PC-9 (cell line): ENCODE data around the gene PUM1. TPM values are rescaled to one million over a fixed set of nuclear protein-coding genes. Genes with fewer than 3 reads are reported as not detected.
"Not testable (repeated sequence)": the region's sequence is repeated elsewhere in the genome, so short reads cannot be mapped to it uniquely, and the experiment has no call there.

ENCODE experiments used
- BruUV-seq: library from RNA; stranded (reverse); fragments of 400-500 nt; replicated peaks from 2 replicates; lab custom pipeline; 2021; lab: Mats Ljungman, UMichigan
- CTCF ChIA-PET: fragments of 300-600 bp; sonication (Branson Sonifier 250); formaldehyde crosslinking; loops from one replicate; lab custom pipeline; 2022; ENCODE audit warnings: antibody characterized with exemption; lab: Charles Lee
- POLR2A ChIA-PET: fragments of 300-600 bp; sonication (Branson Sonifier 250); formaldehyde crosslinking; loops from one replicate; lab custom pipeline; 2022; ENCODE audit warnings: antibody characterized with exemption; ENCODE audit not compliant: unreplicated experiment; lab: Charles Lee
- DNase-seq, 2 experiments: peaks; one replicate each; pipeline versions ENCODE4 v3.0.0 to v3.0.0-alpha.2; 2015 to 2022; ENCODE audit warnings: mixed read lengths in 1 of 2
- H2AFZ ChIP-seq: fragments of 200-600 bp; sonication (generic); 2 replicates; pipeline ENCODE4 v1.8.1; 2017; ENCODE audit warnings: antibody characterized with exemption
- H3F3A ChIP-seq: fragments of 200-600 bp; sonication (generic); 2 replicates; pipeline ENCODE4 v1.8.1; 2017; ENCODE audit warnings: antibody characterized with exemption, mild to moderate bottlenecking, low read depth; ENCODE audit not compliant: insufficient read depth
- H3K27ac ChIP-seq: fragments of 200-600 bp; sonication (generic); 2 replicates; pipeline ENCODE4 v1.6.1; 2016; ENCODE audit warnings: mixed run types
- H3K27me3 ChIP-seq: fragments of 200-600 bp; sonication (generic); 2 replicates; pipeline ENCODE4 v1.6.1; 2016; ENCODE audit warnings: low read depth, mixed run types; ENCODE audit not compliant: insufficient read depth
- H3K36me3 ChIP-seq: fragments of 200-600 bp; sonication (generic); 2 replicates; pipeline ENCODE4 v1.6.1; 2016; ENCODE audit warnings: low read depth, mixed run types
- H3K4me1 ChIP-seq: fragments of 200-600 bp; sonication (generic); replicated peaks from 2 replicates; pipeline ENCODE4 v1.6.1; 2016; ENCODE audit warnings: mixed run types; ENCODE audit not compliant: insufficient read depth
- H3K4me2 ChIP-seq: fragments of 200-600 bp; sonication (generic); 2 replicates; pipeline ENCODE4 v1.6.1; 2017; ENCODE audit warnings: mixed run types
- H3K4me3 ChIP-seq: fragments of 200-600 bp; sonication (generic); 2 replicates; pipeline ENCODE4 v1.6.1; 2016; ENCODE audit warnings: mixed run types
- H3K79me2 ChIP-seq: fragments of 200-600 bp; sonication (generic); 2 replicates; pipeline ENCODE4 v1.6.1; 2017; ENCODE audit warnings: low read depth, mixed run types
- H3K9me2 ChIP-seq: fragments of 200-600 bp; sonication (generic); 2 replicates; pipeline ENCODE4 v1.8.1; 2017; ENCODE audit warnings: mild to moderate bottlenecking; ENCODE audit not compliant: insufficient read depth
- H3K9me3 ChIP-seq: fragments of 200-600 bp; sonication (generic); 2 replicates; pipeline ENCODE4 v1.8.1; 2016; ENCODE audit warnings: low read depth; ENCODE audit not compliant: insufficient read depth
- H4K20me1 ChIP-seq: fragments of 200-600 bp; sonication (generic); 2 replicates; pipeline ENCODE4 v1.8.1; 2017; ENCODE audit not compliant: insufficient read depth
- EZH2 ChIP-seq: fragments of 200-600 bp; sonication (generic); IDR thresholded peaks from 2 replicates; pipeline ENCODE4 v1.8.0; 2017; ENCODE audit warnings: antibody characterized with exemption, low read depth
- intact Hi-C: fragments of 100-400 bp; cut with micrococcal nuclease; formaldehyde crosslinking; loops from one replicate; pipeline ENCODE4 v1.10.0; 2022; ENCODE audit not compliant: unreplicated experiment
- total RNA-seq: library from RNA; stranded (reverse); gene quantifications from 2 replicates; pipeline ENCODE4 v1.2.3, GENCODE V29; 2021
- TF ChIP-seq, protein P1 (sequence below): fragments of 200-600 bp; sonication (generic); conservative IDR thresholded peaks from 2 replicates; pipeline ENCODE4 v1.6.1; 2017; ENCODE audit warnings: mixed run types, antibody characterized with exemption, mild to moderate bottlenecking, moderate library complexity

The PUM1 gene
- total RNA-seq, 1 experiment from 2014 or later: 117 TPM

- H3K79me2 ChIP-seq: peaks cover 95% of the 10 kb centered on the region
- intact Hi-C loops: no loop called here
- ChIA-PET POLR2A (interaction anchor here (0.6 kb wide), 1 partner anchor 30 kb away, joined by 3 read pairs; no protein-coding TSS in a partner anchor), CTCF (no interaction called here)
- H3F3A ChIP-seq: peaks cover 17% of the 10 kb centered on the region; the same call in 1 of the 2 replicates
- peaks cover 11% of the 10 kb centered on the region; the same call in 1 of the 2 replicates for H3K36me3 ChIP-seq
- H3K27ac ChIP-seq: no peak overlapping the region
- peaks cover 92% of the 10 kb centered on the region for H4K20me1 ChIP-seq
- no peak overlapping the region for H3K4me2 ChIP-seq
- H3K4me3 ChIP-seq: no peak overlapping the region
- no peak for DNase-seq
- no peaks in the 10 kb centered on the region for H3K4me1 ChIP-seq
- no TSS peak for BruUV-seq
- no peak overlapping the region for H2AFZ ChIP-seq
- no peak for TF ChIP-seq EZH2
- TF ChIP-seq, protein P1, sequence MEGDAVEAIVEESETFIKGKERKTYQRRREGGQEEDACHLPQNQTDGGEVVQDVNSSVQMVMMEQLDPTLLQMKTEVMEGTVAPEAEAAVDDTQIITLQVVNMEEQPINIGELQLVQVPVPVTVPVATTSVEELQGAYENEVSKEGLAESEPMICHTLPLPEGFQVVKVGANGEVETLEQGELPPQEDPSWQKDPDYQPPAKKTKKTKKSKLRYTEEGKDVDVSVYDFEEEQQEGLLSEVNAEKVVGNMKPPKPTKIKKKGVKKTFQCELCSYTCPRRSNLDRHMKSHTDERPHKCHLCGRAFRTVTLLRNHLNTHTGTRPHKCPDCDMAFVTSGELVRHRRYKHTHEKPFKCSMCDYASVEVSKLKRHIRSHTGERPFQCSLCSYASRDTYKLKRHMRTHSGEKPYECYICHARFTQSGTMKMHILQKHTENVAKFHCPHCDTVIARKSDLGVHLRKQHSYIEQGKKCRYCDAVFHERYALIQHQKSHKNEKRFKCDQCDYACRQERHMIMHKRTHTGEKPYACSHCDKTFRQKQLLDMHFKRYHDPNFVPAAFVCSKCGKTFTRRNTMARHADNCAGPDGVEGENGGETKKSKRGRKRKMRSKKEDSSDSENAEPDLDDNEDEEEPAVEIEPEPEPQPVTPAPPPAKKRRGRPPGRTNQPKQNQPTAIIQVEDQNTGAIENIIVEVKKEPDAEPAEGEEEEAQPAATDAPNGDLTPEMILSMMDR: no peak
- H3K27me3 ChIP-seq: no peaks in the 10 kb centered on the region
- H3K9me2 ChIP-seq: no peaks in the 10 kb centered on the region
- H3K9me3 ChIP-seq: no peaks in the 10 kb centered on the region
These were observed 25.5 kb downstream of the PUM1 start for GRCh38 chr1:31040038-31040437.

DNA sequence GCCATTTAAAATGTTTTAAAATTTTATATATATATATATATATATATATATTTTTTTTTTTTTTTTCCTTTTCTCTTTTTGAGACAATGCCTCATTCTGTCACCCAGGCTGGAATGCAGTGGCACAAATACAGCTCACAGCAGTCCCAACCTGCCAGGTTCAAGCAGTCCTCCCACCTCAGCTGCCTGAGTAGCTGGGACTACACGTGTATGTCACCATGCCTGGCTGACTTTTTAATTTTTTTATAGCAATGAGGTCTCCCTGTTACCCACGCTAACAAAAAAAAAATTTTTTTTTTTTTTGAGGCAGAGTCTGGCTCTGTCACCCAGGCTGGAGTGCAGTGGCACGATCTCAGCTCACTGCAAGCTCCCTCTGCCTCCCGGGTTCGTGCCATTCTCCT lies 26.6 kb downstream of the PUM1 start:
- Histone ChIP-seq H4K20me1 (peaks cover 94% of the 10 kb centered on the region), H3F3A (peaks cover 11% of the 10 kb centered on the region; the same call in 1 of the 2 replicates), H3K36me3 (peaks cover 11% of the 10 kb centered on the region; the same call in 1 of the 2 replicates), H3K79me2 (peaks cover 95% of the 10 kb centered on the region)
- BruUV-seq, intact Hi-C loops, H3K9me2 ChIP-seq, H3K27ac ChIP-seq, DNase-seq, H3K27me3 ChIP-seq, H3K4me2 ChIP-seq, H2AFZ ChIP-seq, H3K4me1 ChIP-seq, H3K4me3 ChIP-seq, H3K9me3 ChIP-seq, POLR2A ChIA-PET: not testable (repeated sequence)
- CTCF ChIA-PET: interaction anchor here (0.6 kb wide), 2 partner anchors 322 to 1692 kb away, joined by 4 read pairs; no protein-coding TSS in a partner anchor

DNA sequence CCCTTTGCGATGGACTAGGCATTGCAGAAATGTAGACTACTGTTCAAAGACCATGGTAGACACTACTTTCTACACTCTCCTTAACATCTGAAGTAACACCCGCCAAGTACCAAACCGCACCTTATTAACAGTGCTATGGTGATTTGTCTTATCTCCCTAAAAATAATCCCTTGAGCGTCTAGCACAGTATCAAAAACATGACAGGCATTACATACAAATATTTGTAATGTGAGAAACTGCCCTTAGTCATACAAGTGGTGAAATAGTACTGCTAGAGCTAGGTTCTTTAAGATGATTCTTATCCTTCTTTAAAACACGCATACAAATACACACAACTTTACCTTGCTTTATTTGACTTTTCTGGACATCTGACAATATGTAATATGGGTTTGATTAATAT lies 27.2 kb downstream of the PUM1 start:
- ChIA-PET POLR2A (no interaction called here), CTCF (interaction anchor here (0.7 kb wide), 1 partner anchor 16 kb away, joined by 8 read pairs; no protein-coding TSS in a partner anchor)
- TF ChIP-seq, protein P1: no peak
- H3K9me2 ChIP-seq: no peaks in the 10 kb centered on the region
- no TSS peak for BruUV-seq
- H3K27ac ChIP-seq: no peak overlapping the region
- H3K9me3 ChIP-seq: no peaks in the 10 kb centered on the region
- intact Hi-C loops: no loop called here
- peaks cover 95% of the 10 kb centered on the region for H3K79me2 ChIP-seq
- no peaks in the 10 kb centered on the region for H3K27me3 ChIP-seq
- H3K4me1 ChIP-seq: no peaks in the 10 kb centered on the region; the same call in 1 of the 2 replicates
- 0 out of 2 replicates have a peak, but pooled peaks cover 8% of the 10 kb centered on the region for H3F3A ChIP-seq
- no peak overlapping the region for H3K4me3 ChIP-seq
- no peak overlapping the region for H2AFZ ChIP-seq
- peaks cover 6% of the 10 kb centered on the region; the same call in 1 of the 2 replicates for H3K36me3 ChIP-seq
- H4K20me1 ChIP-seq: peaks cover 94% of the 10 kb centered on the region
- no peak overlapping the region for H3K4me2 ChIP-seq
- no peak for DNase-seq
